ENCODE measurements around the gene MYO6. TPM values are rescaled to one million over a fixed set of nuclear protein-coding genes. Genes with fewer than 3 reads are reported as not detected.

Gene MYO6
- total and polyA plus RNA-seq, 2 donors from 2014 or later, result 32.0 to 114 TPM

- Histone ChIP-seq H3K4me1 (ENCODE audit: control insufficient read depth in 2 of 3, insufficient read depth in 2 of 3, low read depth in 1 of 3, low read length in 3 of 3) (peaks cover 0 to 3% (median 0%) of the 10 kb centered on the region in 3 donors), H3K36me3 (ENCODE audit: control insufficient read depth in 2 of 3, insufficient read depth in 3 of 3, low read length in 3 of 3) (no peaks in the 10 kb centered on the region), H3K27ac (ENCODE audit: low read depth in 2 of 2, low read length in 2 of 2) (no peak overlapping the region), H3K9ac (ENCODE audit: low read length in 3 of 3) (no peak overlapping the region), H3K4me3 (ENCODE audit: low read length in 3 of 3) (no peak overlapping the region), H3K27me3 (ENCODE audit: control insufficient read depth, insufficient read depth, low read length) (no peaks in the 10 kb centered on the region), H3K9me3 (ENCODE audit: control insufficient read depth in 2 of 3, insufficient read depth in 1 of 3, low read length in 3 of 3) (no peaks in the 10 kb centered on the region)
- DNase-seq (peak in 2 of 5 donors; percentile 35 to 55), FAIRE-seq (no peak)
- TF ChIP-seq CTCF (IDR thresholded peaks at IDR 0.05; ENCODE audit: borderline replicate concordance, extremely low read depth, insufficient read depth), result no peak
- intact Hi-C loops (cut with DNase I), result no loop called here
Measured at GRCh38 chr6:75746221-75746620, 2.8 kb upstream of the MYO6 start.

GRCh38 chr6:75747152-75747992, 1.7 kb upstream of the MYO6 start:
- no peaks in the 10 kb centered on the region for H3K9me3 ChIP-seq (ENCODE audit: control insufficient read depth in 2 of 3, insufficient read depth in 1 of 3, low read length in 3 of 3)
- FAIRE-seq (no peak), DNase-seq (peak in 2 of 5 donors; percentile 38 to 48)
- H3K4me1 ChIP-seq (ENCODE audit: control insufficient read depth in 2 of 3, insufficient read depth in 2 of 3, low read depth in 1 of 3, low read length in 3 of 3), result peaks cover 0 to 3% (median 1%) of the 10 kb centered on the region in 3 donors
- H3K9ac ChIP-seq (ENCODE audit: low read length in 3 of 3), result no peak overlapping the region
- H3K4me3 ChIP-seq (ENCODE audit: low read length in 3 of 3), result no peak overlapping the region
- H3K36me3 ChIP-seq (ENCODE audit: control insufficient read depth in 2 of 3, insufficient read depth in 3 of 3, low read length in 3 of 3), result no peaks in the 10 kb centered on the region
- intact Hi-C loops (cut with DNase I), result no loop called here
- no peak for TF ChIP-seq CTCF (IDR thresholded peaks at IDR 0.05; ENCODE audit: borderline replicate concordance, extremely low read depth, insufficient read depth)
- no peaks in the 10 kb centered on the region for H3K27me3 ChIP-seq (ENCODE audit: control insufficient read depth, insufficient read depth, low read length)
- H3K27ac ChIP-seq (ENCODE audit: low read depth in 2 of 2, low read length in 2 of 2), result no peak overlapping the region

GRCh38 chr6:75748003-75748742, 866 bp upstream of the MYO6 start:
- peak overlapping the region; percentile 83 to 96 for H3K27ac ChIP-seq (ENCODE audit: low read depth in 2 of 2, low read length in 2 of 2)
- no peaks in the 10 kb centered on the region for H3K36me3 ChIP-seq (ENCODE audit: control insufficient read depth in 2 of 3, insufficient read depth in 3 of 3, low read length in 3 of 3)
- H3K27me3 ChIP-seq (ENCODE audit: control insufficient read depth, insufficient read depth, low read length), result no peaks in the 10 kb centered on the region
- H3K9ac ChIP-seq (ENCODE audit: low read length in 3 of 3), result peak overlapping the region; percentile 52 to 96 (median 76)
- peak; percentile 21 for FAIRE-seq
- H3K4me1 ChIP-seq (ENCODE audit: control insufficient read depth in 2 of 3, insufficient read depth in 2 of 3, low read depth in 1 of 3, low read length in 3 of 3), result peaks cover 0 to 8% (median 3%) of the 10 kb centered on the region in 3 donors
- no peak for DNase-seq
- intact Hi-C loops (cut with DNase I), result no loop called here
- peak overlapping the region; percentile 56 to 85 (median 69) for H3K4me3 ChIP-seq (ENCODE audit: low read length in 3 of 3)
- no peaks in the 10 kb centered on the region for H3K9me3 ChIP-seq (ENCODE audit: control insufficient read depth in 2 of 3, insufficient read depth in 1 of 3, low read length in 3 of 3)
- TF ChIP-seq CTCF (IDR thresholded peaks at IDR 0.05; ENCODE audit: borderline replicate concordance, extremely low read depth, insufficient read depth), result no peak

Data from kidney (tissue), 14 donors.